Activated CD8-positive, alpha-beta memory T cell treated with anti-CD3 and anti-CD28 coated beads, Interleukin-2, amount 50 U/mL, for 1 hour (primary cell): Measurements from ENCODE around the gene PREX1.

Experiments
- DNase-seq: peaks from one replicate; pipeline ENCODE4 v3.0.0-alpha.2; 2020; ENCODE audit errors: extremely low read depth

PREX1 gene

DNA sequence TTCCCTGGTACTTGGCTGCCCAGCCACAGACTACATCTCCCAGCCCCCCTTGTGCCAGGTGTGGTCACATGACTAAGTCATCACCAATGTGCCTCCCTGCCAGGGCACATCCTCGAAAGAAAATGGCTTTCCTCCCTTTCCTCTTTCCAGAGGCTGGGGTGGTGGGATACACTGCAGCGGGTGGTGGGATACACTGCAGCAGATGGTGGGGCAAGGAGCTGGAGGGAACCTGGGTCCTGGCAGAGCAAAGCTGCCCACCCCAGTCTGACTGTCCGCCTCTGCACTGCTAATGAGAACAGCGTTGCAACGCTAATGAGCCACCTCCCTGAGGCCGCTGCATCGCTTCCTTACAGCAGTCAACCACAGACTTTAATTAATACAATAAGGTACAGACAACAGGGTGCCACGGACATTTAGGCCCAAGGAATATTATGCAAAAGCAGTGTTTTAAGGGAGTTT lies 125.3 kb downstream of the PREX1 start:
- no peak for DNase-seq

DNA sequence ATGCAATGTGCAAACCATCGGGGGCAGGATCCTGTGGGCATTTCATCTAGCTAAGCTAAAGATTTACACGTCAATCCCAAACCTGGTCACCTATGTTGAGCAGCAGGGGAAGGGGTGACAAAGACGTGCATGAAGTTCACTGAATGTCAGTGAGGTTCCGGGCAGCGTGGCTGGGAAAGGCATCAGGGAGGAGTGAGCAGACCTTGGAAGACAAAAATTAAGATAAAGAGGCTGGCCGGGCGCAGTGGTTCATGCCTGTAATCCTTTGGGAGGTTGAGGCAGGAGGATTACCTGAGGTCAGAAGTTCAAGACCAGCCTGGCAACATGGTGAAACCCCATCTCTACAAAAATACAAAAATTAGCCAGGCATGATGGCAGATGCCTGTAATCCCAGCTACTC lies 126.1 kb downstream of the PREX1 start:
- DNase-seq = no peak

DNA sequence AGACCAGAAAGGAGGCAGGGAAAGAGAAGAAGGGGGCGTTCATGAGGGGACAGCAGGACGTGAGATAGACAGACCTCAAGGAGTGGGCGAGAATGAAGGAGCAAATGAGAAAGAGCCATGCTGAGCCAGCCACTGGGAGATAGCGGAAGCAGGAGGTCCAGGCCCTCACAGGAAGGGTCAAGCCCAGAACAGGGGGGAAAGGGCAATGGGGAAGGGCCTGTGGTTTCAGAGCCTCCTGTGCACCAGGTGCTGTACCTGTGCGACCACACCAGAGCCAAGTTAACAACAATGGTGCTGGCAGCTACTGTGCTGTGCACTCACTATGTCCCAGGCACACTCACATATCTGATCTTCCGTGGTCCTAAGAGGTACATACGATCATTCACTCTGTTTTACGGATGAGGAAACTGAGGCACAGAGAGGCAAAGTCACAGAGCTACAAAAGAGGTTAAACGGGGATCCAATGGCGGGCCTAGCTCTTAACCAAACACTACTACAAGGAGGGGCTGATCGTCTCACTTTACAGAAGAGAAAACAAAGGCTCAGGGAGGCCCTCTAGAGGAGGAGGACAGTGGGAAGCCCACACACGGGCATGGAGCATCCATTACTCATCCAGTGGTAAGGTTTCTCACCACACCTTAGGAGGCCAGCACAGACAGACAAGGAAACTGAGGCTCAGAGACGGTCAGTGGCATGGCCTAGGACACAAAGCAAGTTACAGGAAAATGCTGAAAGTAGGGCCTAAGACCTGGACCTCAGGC lies 129.1 kb downstream of the PREX1 start:
- DNase-seq = no peak

DNA sequence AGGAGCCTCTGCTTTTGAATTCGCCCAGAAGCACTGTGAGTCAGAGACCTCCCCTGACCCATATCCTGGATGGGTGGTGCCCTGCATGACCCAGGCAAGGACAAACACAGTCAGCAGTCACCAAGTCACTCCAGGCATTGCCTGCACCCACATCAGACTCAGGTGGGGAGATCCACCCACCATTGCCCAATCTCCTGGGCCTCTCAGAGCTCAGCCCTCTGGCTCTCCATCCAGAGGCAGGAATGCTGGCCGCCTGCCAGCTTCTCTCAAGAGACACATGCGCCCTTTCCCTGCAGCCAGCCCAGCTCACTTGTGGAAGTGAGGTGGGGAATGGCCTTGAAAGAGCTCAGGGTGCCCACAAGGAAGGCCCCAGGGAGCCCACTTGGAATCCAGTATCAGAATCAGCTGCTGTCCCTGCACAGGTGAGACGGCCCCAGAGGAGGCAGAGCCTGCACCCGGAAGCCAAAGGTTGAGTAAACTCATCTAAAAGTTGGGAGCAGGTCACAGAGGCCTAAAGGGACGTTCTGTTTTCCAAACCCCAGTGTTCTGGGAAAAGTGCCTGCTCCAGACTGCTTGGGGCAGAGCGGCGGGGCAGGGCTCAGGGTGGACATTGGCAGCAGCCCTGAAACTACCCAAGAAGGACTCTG lies 129.8 kb downstream of the PREX1 start:
- DNase-seq = no peak

DNA sequence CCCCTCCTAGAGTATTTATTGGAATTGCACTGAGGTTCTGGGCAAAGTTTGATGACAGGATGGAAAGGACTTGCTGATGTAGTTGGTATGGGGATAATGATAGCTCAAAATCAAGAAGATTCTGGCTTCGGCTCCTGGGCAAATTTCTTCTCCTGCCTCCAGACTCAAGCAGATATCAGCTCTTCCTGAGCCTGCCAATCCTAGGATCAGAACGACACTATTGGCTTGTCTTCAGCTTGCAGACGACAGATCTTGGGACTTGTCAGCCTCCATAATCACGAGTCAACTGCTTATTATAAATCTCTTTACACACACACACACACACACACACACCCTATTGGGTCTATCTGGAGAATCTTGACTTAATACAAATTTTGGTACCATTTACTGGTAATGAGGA lies 131.1 kb downstream of the PREX1 start:
- no peak for DNase-seq

DNA sequence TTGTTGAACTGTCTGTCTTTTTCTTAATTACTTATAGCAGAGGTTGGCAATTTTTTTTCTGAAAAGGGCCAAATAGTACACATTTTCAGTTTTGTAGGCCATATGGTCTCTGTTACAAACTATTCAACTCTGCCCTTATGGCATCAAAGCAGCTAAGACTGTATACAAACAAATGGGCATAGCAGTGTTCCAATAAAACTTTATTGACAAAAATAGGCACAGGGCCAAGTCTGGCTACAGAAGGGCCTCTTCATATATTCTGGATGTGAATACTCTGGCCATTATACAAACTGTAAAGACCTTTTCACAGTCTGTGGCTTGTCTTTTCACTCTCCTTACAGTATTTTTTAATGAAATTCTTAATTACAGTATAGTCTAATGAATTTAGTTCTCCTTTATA lies 132.1 kb downstream of the PREX1 start:
- DNase-seq = no peak

DNA sequence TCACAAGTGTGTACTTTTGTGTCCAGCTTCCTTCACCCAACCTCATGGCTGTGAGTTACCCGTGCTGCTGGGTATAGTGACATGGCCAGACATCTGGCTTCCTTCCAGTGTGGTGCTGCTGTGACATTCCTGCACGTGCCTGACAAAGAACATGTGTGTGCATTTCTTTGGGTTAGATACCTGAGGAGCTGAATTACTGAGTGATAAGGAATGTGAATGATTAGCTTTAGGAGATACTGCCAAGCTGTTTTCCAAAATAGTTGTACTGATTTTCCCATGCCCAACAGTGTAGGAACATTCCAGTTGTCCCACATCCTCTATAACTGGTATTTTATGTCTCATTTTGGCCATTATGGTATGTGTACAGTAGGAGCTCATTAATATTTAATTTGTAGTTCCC lies 132.5 kb downstream of the PREX1 start:
- no peak for DNase-seq

DNA sequence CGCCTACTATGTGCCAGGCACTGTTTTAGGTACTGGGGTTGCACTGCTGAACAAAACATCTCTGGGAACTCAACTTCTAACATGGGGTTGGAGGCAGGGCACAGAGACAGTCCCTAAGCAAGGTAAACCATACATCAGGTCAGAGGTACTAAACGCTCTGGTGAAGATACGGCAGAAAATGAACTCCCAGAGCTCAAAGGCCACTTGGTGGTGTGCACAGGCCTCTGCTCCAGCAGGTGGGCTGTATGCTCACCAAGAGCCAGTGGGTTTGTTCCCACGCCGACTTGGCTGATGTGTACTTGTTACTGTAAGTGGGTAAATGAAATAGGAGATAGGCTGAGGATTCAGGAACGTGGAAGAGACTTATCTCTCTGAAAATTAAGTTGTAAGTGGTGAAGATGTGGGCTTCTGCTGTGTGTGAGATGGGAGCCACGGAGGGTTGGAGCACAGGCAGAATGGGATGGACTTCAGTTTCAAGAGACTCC lies 133.4 kb downstream of the PREX1 start:
- no peak for DNase-seq

DNA sequence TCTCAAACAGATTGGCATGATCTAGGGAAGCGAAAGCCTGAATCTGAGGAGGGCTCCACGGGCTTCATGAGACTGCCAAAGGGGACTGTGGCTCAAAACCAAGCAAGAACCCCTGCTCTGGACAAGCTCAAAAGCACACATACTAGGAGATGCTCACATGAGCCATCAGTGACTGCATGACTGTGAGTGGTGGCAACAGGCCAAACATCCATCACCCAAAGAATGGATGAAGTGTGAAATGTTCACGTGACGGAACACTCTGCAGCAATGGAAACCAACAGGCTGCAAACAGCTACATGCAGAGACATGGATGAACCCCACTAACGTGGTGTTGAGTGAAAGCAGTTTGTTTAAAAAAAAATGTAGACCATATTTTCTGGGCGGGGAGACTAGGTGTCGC lies 136.3 kb downstream of the PREX1 start:
- no peak for DNase-seq

DNA sequence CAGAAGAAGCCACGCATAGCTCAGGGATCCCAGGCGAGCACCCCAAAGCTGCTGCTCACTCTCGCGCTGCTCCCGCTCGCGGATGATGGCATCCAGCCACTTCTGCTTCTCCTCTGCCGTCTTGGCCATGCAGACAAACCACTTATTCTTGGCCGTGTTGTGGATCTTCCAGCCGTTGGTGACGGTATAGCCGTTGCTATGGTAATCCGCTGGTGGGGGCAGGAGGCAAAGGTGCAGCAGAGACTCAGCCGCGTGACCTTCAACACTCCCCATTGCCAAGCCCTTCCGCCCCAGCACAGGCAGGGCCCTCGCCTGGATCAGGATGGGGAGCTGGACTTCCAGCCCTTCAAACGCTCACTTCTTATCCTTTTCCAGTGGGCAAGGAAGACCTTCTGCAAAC lies 136.9 kb downstream of the PREX1 start:
- DNase-seq = no peak

DNA sequence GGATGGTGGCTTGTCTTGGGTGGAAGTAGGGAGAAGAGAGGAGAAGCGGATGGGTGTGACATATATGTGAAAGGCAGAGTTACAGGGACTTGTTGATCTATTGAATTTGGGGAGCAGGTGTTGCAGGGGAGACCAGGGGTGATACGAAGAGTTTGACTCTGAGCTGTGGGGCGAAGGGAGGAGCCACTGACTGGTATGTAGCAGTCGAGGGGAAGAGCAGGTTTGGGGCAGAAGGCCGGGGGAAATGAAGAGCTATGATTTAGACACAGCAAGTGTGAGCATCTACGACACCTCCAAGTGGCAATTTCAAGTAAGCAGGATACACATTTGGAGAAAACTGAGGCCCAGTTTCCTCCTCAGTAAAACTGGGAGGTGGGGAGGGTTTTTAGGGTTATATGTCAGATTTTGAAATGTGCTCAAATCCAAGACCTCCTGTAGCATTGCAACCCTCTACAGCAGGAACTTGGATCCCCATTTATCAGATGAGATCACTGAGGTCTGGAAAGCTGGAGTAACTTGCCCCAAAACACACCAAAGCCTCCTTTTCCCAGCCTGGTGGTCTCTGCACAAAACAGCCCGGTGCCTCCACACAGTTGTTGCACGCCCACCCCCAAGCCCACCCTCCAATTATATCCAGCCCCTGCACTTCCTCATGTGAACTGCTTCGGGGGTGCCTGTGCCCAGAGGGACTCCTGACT lies 137.8 kb downstream of the PREX1 start:
- no peak for DNase-seq

DNA sequence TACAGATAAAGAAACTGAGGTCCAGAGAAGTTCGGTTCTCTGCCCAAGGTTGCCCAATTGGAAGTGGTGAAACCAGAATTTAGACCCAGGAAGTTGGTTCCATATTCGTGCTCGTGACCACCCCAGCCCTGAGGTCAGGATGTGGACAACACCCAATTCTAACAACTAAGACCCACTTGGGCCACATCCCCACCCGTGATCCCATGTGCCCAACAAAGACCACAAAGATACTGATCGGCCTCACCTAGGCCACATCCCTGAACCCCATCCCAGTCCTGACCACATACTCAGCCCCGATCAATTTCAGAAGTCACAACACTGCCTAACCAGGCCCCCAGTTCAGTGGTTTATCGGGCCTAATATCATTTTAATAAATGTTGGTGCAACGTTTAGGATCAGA lies 138.4 kb downstream of the PREX1 start:
- DNase-seq = no peak

DNA sequence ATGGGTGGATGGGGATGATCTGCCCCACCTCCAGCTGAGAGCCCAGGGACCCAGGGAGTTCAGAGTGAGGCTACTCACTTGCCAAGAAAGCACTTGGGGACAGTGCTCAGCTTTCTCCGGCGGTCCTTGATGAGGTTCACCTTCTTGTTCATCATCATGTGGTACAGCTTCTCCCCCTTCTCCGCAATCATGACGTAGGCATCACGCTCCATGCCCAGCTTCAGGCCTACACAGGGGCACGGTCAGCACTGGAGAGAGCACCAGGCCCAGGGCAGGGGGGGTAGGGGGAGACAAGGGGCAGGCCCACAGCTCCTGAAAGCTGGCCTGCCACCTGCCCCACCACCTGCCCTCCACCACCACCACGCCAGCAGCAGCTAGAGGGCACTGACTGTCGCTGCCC lies 139.2 kb downstream of the PREX1 start:
- no peak for DNase-seq

DNA sequence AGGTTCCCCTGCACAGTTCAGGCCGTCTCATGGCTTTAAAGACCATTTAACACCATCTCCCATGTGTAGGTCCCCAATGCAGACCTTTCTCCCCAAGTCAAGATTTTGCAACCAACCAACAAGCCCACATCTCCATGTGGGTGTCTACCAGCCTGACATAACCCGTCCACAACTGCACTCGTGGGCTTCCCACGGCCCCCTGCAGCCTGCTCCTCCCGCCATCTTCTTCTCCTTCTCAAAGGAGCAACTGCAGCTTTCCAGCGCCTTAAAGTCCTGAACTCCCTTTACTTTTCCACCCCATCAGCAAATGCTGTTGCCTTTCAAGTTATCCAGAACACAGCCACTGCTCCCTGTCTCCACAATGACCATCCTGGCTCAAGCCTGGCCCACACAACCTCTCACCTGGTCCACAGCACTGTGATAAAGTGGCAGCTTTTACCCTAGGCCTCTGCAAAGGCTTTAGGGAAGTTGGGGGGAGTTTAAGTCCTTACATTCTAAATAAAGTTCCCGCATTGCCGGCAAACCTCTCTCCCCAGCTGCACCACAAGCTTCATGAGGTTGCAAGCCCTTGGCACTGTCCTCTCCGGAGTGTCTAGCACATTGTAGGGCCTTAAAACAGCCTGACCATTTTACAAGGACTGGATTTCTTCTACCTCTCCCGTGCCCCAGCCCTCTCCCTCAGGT lies 140.5 kb downstream of the PREX1 start:
- no peak for DNase-seq

DNA sequence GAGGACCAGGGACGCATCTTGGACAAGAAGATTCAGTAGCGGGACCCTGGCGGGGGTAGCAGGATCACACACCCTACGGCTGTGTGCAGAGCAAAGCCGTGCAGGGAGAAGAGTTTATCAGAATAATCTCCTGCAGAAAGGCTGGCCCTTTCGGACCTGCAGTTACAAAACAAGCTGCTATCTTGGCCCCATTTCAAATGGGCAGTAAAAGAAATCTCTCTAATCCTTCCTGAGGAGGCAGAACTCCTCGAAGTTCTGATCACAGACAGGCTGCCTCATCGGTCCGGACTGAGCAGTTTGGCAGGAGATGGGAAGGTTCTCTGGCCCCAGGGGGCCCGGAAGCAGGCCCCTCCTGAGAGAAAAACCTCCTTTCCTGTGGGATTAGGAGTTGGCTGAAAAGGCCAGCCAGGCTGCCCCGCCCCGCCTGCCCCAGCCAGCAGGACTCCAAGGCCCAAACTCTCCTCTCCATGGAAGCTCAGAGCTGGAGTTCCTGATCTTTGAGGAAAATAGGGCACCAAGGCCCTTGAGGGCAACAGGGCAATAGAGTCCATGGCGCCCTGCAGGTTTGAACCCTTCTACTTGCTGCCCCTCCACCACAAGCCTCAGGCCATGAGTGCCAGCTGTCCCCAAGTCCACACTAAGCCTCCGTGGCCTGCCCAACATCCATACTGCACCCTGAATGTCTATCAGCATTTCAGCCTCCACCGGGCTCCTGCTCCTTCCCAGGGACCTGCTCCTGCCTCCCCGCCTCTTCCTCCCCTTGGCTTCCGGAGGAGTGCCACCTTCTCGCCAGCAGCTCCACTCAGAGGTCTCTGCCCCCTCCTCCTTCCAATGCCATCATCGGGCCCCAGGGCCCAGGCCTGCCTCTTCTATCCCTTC lies 141.3 kb downstream of the PREX1 start:
- DNase-seq = no peak

DNA sequence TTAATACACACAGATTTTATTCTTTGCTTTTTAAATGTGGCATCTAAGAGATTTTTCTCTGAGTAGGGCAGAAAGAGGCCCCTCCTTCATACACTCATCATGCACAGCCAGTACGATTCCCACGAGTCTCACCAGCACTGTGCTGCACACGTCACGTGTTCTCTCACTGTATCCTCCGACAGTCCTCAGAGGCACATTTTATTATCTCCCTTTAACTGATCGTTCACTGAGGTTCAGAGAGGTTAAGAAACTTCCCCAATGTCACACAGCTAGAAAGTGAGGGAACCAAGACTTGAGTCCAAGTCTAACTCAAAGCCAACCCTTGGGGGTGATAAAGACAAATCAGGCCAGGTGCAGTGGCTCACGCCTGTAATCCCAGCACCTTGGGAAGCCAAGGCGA lies 142.5 kb downstream of the PREX1 start:
- DNase-seq = no peak

DNA sequence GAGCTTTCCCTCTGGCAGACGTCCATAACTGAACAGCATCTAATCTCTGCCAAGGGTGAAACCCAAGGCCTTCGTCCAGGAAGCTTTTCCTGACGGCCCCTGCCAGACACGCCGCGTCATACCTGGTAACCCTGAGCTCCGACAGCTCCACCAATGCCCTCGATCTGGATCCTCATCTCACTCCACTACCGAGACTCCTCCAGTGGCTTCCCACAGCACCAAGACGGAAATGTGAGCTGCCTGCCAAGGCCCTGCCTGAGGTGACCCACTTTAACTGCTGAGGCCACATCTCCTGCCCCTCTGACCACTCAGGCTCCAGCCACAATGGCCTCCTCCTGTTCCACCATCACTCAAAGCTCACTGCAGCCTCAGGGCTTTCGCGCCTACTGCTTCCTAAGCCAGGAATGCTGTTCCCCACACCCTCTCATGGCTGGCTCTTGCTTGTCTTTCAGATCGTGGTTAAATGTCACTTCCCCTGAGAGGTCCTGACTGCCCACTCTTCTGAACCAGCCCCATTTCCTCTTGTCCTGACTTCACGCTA lies 143.2 kb downstream of the PREX1 start:
- no peak for DNase-seq

DNA sequence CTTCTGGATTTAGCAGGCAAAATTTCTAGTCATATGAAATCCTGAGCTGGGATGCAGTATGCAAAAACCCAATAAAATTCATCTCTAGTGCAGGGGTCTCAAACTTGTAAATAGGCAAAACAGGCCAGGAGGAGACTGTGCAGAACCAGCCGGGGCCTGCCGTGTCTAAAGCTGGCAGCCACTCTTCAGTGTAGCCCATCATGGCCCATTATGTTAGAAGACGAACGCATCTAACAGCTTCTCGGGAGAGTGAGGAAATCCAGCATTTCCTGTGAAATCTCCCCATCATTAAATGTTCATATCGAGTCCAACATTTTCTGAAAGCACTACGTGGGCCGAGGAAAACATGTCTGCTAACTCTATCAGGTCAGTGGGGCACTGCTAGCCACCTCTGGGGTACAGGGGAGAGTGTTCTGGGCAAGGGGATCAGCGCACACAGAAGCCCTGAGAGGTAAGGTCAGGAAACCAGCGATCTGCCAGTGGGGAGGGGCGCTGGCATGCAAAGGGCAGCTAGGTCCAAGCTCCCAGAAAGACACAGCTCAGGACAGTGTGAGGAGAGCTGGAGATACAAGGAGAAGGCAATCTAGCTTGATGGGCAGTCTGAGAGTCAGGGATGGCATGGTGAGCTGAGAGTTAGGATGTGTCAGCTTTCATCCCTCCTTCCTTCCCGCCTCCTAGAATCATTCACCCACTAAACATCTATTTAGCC lies 144.2 kb downstream of the PREX1 start:
- no peak for DNase-seq

DNA sequence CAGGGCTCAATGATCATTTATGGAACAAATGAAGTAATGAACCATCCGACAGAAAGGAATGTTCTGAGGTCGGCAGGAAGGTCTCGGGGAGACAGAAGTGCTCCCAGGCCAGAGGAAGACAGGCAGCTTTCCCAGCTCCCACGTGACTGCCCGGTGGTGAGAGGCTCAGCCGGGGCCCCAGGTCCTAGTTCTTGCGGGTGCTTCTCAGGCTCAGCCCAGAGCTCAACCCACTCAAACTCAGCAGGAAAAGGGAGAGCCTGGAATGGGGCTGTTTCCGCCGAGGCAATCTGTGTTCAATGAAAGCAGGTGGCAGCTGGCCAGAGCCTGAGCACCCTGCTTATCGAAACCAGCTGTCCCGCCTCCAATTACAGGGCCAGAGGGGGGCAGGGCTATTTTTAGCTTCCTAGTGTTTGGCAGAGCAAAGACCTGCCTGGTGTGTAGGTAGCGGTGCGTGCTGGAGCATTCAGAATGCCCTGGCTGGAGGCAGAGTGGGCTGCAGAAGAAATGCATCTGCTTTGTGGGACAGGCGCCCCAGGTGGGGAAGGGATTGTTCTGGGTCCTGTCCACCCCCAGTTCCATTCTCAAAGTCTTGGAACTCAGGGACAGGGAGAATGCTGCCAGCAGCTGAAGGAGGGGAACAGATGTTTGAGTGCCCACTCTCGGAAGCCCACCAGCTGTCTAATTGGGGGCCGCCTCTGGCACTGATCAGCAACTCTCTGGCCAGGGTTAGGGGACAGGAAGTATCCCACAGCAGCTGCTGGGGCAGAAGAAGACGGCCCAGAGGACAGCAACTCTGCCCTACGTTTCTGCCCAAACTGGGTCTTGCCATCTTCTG lies 145.1 kb downstream of the PREX1 start:
- DNase-seq = no peak
